ENCODE measurements around the gene PFN2.
A peak's percentile ranks its signal among the peaks of the same experiment; 100 is the strongest.

DNA sequence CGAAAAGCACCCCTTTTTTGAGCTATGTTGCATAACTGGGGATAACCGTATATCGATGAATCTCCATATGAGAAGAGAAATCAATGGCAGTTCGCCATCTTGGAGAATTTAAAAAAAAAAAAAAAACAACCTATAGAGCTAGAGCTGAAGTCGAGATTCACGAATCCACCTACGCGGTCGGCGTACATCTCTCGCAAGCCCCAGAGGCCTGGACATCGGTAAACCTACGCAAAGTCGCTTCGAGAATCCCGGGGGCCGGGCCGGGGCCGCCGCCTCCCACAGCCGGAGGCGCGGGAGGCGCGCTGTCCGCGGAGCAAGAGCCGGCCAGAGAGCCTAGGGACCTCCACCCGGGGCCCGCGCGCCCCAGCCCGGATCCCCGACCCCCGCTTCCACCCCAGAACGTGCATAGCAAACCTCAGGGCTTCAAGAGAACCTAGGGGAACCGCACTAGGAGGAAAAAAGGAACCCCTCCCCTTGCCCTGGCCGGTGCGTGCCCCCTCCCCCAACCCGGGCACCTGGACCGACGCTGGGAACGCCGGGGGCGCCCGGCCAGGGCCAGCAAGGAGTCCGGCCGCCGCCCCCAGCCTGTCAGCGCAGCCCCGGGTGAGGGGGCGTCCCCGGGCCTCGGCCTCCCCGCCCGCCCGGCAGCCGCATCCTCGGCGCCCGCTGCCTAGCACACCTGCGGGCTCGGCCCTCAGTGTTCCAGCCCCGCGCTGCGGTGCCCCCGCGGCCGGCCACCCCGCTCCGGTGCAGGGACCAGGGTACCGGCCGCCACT, 567 bp downstream of the PFN2 start:
- TF ChIP-seq, protein P1, sequence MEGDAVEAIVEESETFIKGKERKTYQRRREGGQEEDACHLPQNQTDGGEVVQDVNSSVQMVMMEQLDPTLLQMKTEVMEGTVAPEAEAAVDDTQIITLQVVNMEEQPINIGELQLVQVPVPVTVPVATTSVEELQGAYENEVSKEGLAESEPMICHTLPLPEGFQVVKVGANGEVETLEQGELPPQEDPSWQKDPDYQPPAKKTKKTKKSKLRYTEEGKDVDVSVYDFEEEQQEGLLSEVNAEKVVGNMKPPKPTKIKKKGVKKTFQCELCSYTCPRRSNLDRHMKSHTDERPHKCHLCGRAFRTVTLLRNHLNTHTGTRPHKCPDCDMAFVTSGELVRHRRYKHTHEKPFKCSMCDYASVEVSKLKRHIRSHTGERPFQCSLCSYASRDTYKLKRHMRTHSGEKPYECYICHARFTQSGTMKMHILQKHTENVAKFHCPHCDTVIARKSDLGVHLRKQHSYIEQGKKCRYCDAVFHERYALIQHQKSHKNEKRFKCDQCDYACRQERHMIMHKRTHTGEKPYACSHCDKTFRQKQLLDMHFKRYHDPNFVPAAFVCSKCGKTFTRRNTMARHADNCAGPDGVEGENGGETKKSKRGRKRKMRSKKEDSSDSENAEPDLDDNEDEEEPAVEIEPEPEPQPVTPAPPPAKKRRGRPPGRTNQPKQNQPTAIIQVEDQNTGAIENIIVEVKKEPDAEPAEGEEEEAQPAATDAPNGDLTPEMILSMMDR (IDR thresholded peaks at IDR 0.05): no peak
- TF ChIP-seq POLR2A (IDR thresholded peaks at IDR 0.05): peak in 1 of 2 donors; percentile 39
